GM18511 (cell line): ENCODE measurements around the gene CARD10.
"Not testable (repeated sequence)": the region's sequence is repeated elsewhere in the genome, so short reads cannot be mapped to it uniquely, and the experiment has no call there.

Experiments used
- ATAC-seq: cut with Tn5 transposase; IDR thresholded peaks from one replicate; pipeline ENCODE4 v1.9.1; 2021; ENCODE audit warnings: mild to moderate bottlenecking, moderate library complexity; ENCODE audit not compliant: unreplicated experiment

Gene CARD10

DNA sequence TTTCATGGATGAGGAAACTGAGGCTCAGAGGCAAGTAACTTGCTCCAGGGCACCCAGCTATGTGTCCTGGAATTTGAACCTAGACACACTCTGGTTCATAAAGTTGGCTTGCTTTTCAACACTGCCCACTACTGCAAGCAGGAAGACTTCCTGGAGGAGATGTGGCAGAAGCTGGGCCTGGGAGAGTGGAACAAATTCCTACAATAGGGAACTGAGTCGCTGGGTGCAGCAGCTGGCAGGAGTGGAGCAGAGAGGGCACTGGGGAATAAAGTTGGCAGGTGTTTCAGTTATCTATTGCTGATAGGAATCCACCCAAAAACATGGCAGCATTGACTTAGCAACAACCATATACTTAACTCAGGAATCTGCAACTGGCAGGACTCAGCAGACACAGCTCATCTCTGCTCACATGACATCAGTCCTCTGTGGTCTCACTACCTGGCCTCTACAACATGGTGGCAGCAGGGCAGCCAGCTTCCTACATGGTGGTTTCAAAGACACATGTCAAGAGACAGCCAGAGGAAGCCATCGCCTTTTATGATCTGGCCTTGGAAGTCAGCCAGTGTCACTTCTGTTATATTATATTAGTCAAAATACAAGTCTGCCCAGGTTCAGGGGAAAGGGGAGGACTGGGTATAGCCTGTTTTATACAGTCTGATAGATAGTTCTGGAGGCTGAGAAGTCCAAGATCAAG, 10.6 kb upstream of the CARD10 start:
- ATAC-seq: no peak

DNA sequence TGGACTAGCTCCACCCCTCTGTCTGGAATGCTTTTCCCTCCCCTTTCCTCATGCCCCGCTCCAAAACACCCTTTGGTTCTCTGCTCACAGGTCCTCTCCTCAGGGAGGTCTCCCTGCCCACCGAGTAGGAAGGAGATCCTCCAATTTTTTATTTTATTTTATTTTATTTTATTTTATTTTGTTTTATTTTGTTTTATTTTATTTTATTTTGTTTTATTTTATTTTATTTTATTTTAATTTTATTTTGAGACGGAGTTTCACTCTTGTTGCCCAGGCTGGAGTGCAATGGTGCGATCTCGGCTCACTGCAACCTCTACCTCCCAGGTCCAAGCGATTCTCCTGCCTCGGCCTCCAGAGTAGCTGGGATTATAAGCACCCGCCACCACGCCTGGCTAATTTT, 8.7 kb upstream of the CARD10 start:
- ATAC-seq: not testable (repeated sequence)

DNA sequence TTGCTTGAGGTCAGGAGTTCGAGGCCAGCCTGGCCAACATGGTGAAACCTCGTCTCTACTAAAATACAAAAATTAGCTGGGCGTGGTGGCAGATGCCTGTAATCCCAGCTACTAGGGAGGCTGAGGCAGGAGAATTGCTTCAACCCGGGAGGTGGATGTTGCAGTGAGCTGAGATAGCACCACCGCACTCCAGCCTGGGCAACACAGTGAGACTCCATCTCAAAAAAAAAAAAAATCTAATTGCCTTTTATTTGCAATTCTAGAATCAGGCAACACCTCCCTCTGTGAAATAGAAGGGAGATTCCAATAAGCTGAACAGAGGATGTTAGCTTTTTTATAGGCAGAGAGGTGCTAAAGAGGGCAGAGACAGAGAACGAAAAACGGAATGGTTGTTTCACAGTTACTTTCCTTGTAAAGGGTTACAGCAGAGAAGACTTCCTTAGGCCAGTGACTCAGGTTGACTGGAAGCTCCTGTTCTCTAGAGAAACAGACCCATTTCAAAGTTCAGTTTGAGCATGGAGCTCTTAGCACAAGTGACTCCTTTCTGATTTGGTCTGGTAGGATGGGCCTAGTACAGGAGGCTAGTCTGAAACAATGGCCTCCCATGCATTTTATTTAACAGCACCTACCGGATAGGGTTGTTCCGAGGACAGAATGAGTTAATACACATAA, 8.0 kb upstream of the CARD10 start:
- ATAC-seq: not testable (repeated sequence)

DNA sequence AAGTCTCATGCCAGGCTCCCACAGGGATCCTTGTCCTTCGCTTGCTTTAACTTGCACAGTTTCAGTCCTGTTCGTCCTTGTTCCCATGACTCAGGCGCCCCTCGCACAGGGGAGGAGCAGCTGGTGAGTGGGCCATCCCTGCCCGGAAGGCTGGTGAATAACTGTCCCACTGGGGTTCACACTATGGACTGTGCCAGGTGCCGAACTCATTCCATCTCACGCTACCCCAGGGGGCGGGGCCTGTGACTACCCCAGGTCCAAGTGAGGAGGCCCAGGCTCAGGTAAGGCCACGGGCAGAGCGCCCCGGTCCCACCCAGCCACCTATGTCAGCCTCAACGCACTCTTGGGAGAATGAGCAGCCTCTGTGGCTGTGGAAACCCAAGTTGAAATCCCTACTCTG, 7.2 kb upstream of the CARD10 start:
- no peak for ATAC-seq

DNA sequence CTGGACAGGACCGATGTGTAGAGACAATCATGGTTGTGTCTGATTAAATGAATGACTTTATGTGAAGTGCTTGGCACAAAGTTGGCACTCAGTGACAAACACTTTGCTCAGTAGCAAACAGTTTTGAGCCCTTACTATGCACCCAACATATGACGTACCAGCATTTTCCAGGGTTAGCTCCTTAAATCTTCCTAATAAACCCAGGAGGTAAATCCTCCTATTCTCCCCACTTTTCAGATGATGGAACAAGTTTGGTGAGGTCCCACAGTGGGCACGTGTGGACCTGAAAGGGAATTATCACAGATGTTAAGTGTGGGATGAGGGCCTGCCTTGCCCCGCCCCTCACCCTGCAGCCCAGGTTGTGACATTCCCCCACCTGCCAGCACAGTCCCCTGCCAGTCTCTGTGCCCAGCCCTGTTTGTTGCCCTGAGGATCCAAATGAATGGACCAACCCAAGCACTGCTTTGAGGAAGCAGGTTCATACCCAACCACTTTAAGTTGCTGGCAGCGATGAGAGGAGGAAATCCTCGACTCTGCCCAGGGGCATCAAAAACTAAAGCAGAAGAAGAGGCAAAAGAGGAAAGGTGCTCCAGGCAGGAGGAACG, 6.6 kb upstream of the CARD10 start:
- ATAC-seq: no peak

DNA sequence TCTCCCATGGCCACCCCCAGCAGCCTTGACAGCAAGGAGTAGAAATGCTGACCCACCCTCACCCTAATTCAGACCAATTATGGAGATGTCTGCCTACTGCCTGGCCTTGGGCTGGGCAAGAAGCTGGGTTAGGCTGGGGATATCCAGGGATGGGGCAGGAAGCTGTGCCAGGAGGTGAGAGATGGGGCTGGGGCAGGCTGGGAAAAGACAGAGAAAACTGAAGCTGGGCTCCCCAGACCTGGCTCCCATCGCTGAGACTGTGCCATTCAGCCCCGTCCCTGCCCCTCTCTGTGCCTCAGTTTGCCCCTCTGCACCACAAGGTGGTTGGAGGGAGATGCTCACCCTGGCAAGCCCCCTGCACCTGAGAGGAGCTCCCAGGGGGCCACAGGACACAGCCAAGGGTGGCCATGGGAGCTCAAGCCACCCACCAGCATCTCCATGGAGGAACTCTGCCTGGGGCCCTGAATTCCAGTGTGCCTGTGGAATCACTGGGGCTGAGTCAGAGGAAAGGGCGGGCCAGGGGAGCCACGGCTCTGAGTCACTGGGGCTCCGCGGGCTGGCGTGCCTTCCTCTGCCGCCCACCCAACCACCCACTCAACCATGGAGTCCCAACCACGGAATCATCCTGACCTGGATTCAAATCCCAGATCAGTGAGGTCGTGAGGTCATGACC, 6.0 kb upstream of the CARD10 start:
- no peak for ATAC-seq

DNA sequence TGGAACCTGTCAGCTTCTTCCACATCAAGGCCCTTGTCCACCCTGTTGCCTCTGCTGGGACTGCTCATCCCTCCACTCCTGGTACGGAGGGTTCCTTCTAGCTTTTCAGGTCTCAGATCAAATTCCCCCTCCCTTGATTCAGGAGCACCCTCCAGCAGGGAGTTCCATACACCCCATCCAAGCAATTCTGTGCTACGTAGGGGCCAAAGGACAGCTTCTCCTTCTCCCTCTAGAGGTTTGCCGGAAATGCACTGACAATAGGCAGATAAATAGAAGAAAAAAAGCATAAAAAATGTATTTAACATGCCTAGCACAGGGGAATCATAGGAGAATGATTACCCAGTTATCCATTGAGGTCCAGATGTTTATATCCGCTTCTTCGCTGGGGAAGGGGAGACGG, 3.3 kb upstream of the CARD10 start:
- ATAC-seq: no peak

DNA sequence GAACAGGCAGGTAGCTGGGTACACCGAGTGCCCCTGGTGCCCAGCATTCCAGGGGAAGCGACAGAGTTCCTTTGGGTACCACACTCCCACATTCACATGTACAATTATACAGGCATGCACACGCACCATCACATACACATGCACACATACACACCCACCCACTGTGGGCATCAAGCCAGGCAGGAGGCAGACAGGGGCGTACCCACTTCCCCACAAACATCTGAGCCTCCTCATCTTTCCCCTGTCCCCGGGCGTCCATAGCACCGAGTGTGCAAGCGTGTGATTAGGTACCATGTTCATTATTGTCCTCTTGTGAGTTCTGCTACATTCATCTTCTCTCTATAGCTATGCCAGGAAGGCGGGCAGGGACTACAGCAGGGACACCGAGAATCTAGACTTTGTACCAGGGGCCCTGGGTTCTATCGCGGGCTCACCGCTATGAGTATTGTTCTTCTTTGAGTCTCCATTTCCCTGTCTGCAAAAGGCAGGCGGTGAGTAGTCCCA, 2.1 kb upstream of the CARD10 start:
- ATAC-seq: no peak

DNA sequence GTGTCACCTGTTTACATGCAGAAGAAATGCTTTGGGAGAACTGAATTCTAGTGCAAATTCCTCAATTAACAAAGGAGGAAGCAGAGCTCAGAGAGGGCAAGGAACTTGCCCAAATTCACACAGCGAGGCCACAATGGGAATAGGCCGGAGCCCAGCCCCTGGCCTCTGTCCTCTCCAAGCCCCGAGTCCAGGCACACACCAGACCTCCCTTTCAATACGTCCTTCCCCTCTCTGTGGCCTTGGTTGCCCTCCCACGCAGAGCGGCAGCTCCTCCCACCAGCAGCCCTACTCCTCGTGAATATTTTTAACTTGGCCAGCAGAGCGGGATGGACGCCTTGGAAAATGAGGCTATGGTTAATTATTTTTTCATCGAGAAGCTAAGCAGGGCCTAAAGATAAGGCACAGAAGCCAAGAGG, 1.6 kb upstream of the CARD10 start:
- ATAC-seq: no peak

DNA sequence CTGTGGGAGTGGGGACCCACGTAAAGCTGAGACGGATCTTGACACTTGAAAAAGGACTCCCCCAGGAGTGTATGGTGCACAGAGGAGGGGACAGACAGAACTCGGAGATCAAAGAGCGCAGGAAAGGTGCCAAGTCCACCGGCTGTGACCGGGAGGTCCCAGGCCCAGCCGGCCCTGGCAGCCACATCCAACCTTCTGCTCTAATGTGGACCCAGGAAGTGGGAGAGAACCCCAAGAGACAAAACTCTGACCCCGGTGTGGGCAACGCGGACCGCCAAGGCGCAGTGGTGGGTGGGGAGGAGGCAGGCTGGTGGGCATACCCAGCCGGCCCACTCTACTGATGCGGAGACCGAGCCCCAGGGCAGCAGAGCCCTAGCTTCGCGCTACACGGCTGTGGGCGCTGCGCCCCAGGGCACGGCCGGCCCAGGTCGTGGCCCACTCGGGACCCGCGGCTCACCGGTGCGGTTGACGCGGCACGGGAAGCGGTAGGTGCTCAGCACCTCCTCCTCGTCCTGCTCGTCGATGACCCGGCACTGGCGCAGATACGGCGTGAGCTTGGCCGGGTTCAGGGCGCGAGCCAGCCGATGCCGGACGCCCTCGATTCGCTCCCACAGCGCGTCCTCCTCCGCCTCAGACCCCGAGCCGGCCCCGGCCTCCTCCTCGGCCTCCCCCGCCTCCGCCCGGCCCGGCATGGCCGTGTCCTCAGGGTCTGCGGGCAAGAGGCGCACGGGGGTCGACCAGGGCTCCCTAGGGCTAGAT, 527 bp downstream of the CARD10 start:
- ATAC-seq: no peak

DNA sequence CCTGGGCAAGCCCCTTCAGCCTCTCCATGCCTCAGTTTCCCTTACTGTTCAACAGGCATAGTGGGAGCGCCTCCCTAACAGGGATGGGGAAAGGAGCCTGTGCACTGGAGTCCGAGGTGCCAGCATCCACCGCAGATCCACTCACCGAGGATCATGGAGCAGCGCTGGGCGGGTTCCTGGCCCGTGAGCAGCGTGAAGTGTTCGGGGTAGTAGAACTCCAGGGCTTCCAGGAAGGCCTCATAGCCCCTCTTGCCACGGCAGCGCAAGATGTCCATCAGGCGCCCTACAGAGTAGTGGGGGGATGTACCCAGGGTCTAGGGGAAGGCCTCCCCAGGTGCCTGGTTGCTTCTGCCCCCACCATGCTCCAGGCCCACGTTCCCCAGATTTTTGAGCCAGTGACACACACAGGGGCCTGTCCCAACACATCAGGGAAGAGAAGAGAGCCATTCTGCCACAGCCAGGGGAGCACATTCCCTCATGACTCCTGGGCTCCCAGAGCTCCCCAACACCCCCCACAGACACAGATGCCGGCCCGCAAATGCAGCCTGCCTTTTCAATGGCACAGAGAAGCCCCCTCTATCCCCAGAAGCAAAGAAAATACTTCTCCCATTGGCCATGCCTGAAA, 1.3 kb downstream of the CARD10 start:
- no peak for ATAC-seq

DNA sequence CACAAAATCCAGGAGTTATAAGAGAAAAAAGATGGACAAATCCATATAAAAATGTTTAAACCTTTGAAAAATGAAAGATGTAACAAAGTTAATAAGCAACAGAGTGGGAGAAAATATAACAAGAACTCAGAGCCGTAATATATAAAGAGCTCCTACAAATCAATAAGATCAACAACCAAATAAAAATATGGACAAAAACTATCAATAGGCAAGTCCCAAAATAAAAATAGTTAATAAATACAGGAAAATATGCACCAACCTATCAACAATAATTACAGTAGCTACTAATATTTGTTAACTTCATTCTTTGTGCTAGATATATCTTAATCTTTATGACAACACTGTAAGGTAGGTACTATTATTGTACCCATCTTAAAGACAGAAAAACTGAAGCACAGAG, 2.8 kb downstream of the CARD10 start:
- no peak for ATAC-seq

DNA sequence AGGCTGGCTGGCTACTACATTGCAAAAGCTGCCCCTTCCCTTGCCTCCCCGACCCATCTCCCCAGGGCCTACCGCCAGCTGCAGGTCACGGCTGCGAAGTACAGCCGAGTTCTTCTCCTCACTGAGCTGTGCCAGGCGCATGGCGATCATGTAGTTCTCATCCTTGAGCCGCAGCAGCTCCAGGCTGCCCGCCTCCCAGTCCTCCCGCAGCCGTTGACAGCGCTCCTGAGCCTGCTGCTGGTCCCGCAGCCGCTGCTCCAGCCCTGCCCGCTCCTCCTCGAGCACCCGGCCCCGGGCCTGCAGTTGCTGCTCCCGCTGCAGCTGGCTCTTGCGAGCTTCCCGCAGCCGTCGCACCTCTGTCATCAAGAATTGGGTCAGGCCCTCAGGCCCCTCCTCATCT, 3.3 kb downstream of the CARD10 start:
- ATAC-seq: no peak

DNA sequence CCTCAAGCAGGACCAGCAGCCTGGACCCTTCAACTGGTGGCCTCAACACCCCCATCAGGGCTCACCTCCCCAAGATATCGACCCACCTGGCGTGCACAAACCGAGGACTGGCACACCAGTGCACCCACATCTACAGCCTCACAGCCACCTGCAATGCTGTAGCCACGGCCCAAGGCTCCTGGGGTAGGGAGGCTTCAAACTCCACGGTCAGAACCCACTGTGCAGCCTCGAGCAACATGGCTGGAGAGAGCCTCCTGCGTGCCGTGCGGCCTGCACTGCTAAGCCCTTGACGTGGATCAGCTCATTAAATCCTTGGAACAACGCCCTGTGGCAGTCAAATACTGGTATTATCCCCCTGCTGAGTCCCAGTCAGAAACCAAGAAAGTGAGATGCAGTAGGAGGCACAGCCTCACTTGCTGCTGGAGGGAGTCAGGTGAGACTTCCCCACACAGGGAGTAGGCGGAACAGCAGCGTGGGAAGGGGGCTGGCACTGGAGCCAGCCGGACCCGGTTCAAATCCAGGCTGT, 4.6 kb downstream of the CARD10 start:
- no peak for ATAC-seq

DNA sequence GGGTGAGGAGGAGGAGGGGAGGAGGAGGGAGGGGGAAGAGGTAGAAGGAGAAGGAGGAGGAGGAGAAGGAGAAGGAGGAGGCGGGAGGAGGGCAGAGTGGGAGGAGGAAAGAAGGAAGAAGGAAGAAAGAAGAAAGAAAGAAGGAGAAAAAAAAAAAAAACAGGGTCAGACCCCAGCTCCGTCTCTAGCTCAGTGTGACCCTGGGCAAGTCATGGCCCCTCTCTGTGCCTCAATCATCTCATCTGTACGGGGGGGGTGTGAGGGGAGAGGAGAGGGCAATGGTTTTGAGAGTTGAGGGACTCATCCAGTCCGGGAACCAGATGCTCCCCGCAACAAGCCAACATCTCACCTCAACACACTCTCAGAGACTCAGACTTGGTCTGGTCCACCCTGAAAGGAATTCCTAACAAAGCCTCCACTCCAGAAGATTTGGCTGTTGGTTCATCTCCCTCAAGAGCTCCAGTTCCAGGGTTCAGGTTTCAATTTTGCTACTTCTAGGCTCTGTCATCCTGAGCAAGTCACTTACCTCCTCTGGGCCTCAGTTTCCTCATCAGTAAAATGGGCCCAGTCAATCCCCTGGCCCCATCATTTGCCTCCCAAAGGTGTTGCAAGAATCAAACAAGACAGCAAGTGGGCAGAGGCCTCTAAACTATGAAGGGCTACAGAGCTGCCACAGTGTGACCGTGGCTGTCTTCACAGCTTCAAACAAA, 7.7 kb downstream of the CARD10 start:
- ATAC-seq: no peak

DNA sequence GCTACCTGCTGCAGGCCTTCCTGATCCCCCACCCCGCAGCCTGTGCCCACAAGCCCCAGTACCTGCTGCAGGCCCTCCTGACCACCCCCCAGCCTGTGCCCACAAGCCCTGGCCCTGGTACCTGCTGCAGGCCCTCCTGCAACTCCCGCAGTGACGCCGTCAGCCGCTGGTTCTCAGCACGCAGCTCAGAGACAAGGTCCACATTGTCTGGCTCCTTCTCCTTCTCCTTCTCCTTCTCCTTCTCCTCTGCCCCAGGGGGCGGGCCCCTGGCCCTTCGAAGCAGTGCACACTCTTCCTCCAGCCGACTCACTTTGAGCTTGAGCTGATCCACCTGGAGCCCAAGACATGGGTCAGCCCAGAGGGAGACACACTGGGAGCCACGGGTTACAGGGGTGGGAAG, 9.1 kb downstream of the CARD10 start:
- ATAC-seq: no peak

DNA sequence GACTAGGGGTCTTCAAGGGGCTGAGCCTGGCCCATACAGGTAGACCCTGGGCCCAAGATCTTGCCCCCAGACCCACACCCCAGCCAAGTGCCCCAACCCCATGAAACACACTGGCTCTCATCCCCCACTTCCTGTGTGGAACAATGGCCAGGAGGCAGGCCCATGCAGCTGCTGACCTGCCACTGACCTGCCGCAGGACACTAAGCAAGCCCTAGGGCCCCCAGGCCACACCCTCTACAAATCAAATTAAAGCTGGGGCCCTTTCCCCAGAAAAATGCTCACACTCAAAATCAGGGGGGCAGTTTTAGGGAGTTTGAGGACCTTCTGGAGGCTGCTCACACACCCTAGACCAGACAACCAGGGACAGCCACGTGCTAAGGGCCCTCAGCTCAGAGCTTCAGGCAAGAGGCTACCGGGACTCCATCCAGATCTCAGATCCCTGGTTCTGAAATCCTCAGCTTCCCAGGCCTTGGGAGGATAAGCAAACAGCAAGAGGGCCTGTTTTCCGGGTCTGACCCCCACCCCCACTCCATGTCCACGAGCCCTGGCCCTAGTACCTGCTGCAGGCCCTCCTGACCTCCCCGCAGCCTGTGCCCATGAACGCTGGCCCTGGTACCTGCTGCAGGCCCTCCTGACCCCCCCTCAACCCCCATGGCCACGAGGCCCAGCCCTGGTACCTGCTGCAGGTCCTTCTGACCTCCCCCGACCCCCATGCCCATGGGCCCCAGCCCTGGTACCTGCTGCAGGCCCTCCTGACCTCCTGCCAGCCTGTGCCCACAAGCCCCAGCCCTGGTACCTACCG, 10.0 kb downstream of the CARD10 start:
- ATAC-seq: no peak

DNA sequence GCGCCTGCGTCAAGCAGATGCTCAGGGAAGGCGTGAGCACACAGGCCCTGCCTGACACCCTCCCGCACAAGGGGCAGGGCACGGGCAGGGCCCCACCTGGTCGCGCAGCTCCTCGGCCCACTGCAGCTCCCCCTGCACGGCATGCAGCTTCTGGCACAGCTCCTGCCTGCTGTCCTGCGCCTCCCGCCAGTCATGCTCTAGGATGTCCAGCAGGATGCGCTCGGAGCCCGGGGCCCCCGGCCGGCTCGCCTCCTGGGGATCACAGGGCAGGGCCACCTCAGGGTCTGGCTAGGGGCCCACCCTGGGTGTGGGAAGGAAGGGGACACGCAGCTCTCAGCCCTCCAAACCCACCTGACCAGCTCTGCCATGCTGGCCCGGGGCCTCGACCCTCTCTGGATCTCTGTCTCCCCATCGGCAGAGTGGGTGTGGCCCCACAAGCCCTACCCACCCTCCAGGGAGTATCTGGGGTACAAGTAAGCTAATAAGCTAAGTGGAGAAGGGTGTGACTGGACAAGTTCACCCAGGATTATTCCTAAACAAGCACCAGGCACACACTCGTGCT, 10.7 kb downstream of the CARD10 start:
- no peak for ATAC-seq
